ENCODE results near the gene MROH2B. TPM values are rescaled to one million over a fixed set of nuclear protein-coding genes. Genes with fewer than 3 reads are reported as not detected.

MROH2B gene
- total RNA-seq, 4 donors from 2014 or later: 0.27 TPM; not detected in 3

- H3K9me3 ChIP-seq: no peaks in the 10 kb centered on the region
- DNase-seq: no peak
- 60 to 64% methylated on average over 6 of the region's 6 CpGs for WGBS, 2 donors
- no peak for TF ChIP-seq CTCF (IDR thresholded peaks at IDR 0.05)
- TF ChIP-seq POLR2A (IDR thresholded peaks at IDR 0.05): no peak
- H3K27me3 ChIP-seq: no peaks in the 10 kb centered on the region
- H3K36me3 ChIP-seq: no peaks in the 10 kb centered on the region
- H3K27ac ChIP-seq: no peak overlapping the region
- H3K4me1 ChIP-seq: no peaks in the 10 kb centered on the region
- no peak overlapping the region for H3K4me3 ChIP-seq (replicated peaks in 1 of 3)
- intact Hi-C loops (cut with DNase I): no loop called here
Measured at GRCh38 chr5:41065691-41066335, 5.3 kb downstream of the MROH2B start.

- no peak overlapping the region for H3K27ac ChIP-seq
- no peaks in the 10 kb centered on the region for H3K4me1 ChIP-seq
- H3K36me3 ChIP-seq: no peaks in the 10 kb centered on the region
- TF ChIP-seq POLR2A (IDR thresholded peaks at IDR 0.05) (no peak), CTCF (IDR thresholded peaks at IDR 0.05) (no peak)
- H3K4me3 ChIP-seq (replicated peaks in 1 of 3): no peak overlapping the region
- intact Hi-C loops (cut with DNase I): no loop called here
- H3K27me3 ChIP-seq: no peaks in the 10 kb centered on the region
- no peak for DNase-seq
- H3K9me3 ChIP-seq: no peaks in the 10 kb centered on the region
- WGBS, 2 donors: 91 to 94% methylated on average over 9 of the region's 9 CpGs
Measured at GRCh38 chr5:41057940-41058339, 13.2 kb downstream of the MROH2B start.

- WGBS, 2 donors: 92 to 93% methylated on average over 5 of the region's 5 CpGs
- no peak overlapping the region for H3K27ac ChIP-seq
- DNase-seq: no peak
Measured at GRCh38 chr5:41057231-41057630, 13.9 kb downstream of the MROH2B start.

GRCh38 chr5:41048986-41049385, 22.2 kb downstream of the MROH2B start:
- H3K4me3 ChIP-seq (replicated peaks in 1 of 3): no peak overlapping the region
- WGBS, 2 donors: 27 to 31% methylated on average over 2 of the region's 2 CpGs
- H3K9me3 ChIP-seq: no peaks in the 10 kb centered on the region
- H3K27me3 ChIP-seq: no peaks in the 10 kb centered on the region
- intact Hi-C loops (cut with DNase I): no loop called here
- DNase-seq: no peak
- H3K4me1 ChIP-seq: no peaks in the 10 kb centered on the region
- no peaks in the 10 kb centered on the region for H3K36me3 ChIP-seq
- no peak overlapping the region for H3K27ac ChIP-seq
- no peak for TF ChIP-seq CTCF (IDR thresholded peaks at IDR 0.05)
- no peak for TF ChIP-seq POLR2A (IDR thresholded peaks at IDR 0.05)

More at GRCh38 chr5:41057231-41057630, 13.9 kb downstream of the MROH2B start:
- TF ChIP-seq POLR2A (IDR thresholded peaks at IDR 0.05): no peak
- no peak for TF ChIP-seq CTCF (IDR thresholded peaks at IDR 0.05)
- Histone ChIP-seq H3K27me3 (no peaks in the 10 kb centered on the region), H3K4me1 (no peaks in the 10 kb centered on the region), H3K9me3 (no peaks in the 10 kb centered on the region), H3K36me3 (no peaks in the 10 kb centered on the region), H3K4me3 (replicated peaks in 1 of 3) (no peak overlapping the region)
- intact Hi-C loops (cut with DNase I): no loop called here

- WGBS, 2 donors: 70% methylated on average over 1 of the region's 1 CpG
- DNase-seq: no peak
- Histone ChIP-seq H3K9me3 (no peaks in the 10 kb centered on the region), H3K27me3 (no peaks in the 10 kb centered on the region), H3K36me3 (no peaks in the 10 kb centered on the region), H3K27ac (no peak overlapping the region), H3K4me1 (no peaks in the 10 kb centered on the region), H3K4me3 (replicated peaks in 1 of 3) (no peak overlapping the region)
- no peak for TF ChIP-seq POLR2A (IDR thresholded peaks at IDR 0.05)
- no peak for TF ChIP-seq CTCF (IDR thresholded peaks at IDR 0.05)
- intact Hi-C loops (cut with DNase I): no loop called here
Measured at GRCh38 chr5:41043109-41043747, 27.9 kb downstream of the MROH2B start.

Measured in thyroid gland (tissue), 4 donors.